GM19455 (cell line): ENCODE results near the gene CD22.

Experiments
- ATAC-seq: cut with Tn5 transposase; IDR thresholded peaks from one replicate; pipeline ENCODE4 v1.9.1; 2021; ENCODE audit not compliant: unreplicated experiment

Gene CD22

GRCh38 chr19:35313587-35313986 lies 15.4 kb upstream of the CD22 start:
- ATAC-seq, result no peak

- no peak for ATAC-seq
Observed at GRCh38 chr19:35314031-35314430, 15.0 kb upstream of the CD22 start.

GRCh38 chr19:35314858-35315470 lies 14.0 kb upstream of the CD22 start:
- no peak for ATAC-seq

- no peak for ATAC-seq
Observed at GRCh38 chr19:35315883-35316282, 13.1 kb upstream of the CD22 start.

GRCh38 chr19:35316560-35316959 lies 12.4 kb upstream of the CD22 start:
- no peak for ATAC-seq

GRCh38 chr19:35317464-35318043 lies 11.4 kb upstream of the CD22 start:
- no peak for ATAC-seq

- ATAC-seq, result no peak
Observed at GRCh38 chr19:35318679-35319448, 10.1 kb upstream of the CD22 start.

- ATAC-seq, result no peak
Observed at GRCh38 chr19:35320065-35320713, 8.8 kb upstream of the CD22 start.

- ATAC-seq, result no peak
Observed at GRCh38 chr19:35321291-35321690, 7.7 kb upstream of the CD22 start.

- no peak for ATAC-seq
Observed at GRCh38 chr19:35322014-35322413, 7.0 kb upstream of the CD22 start.

- no peak for ATAC-seq
Observed at GRCh38 chr19:35327642-35328041, 1.3 kb upstream of the CD22 start.

GRCh38 chr19:35329323-35329722 lies 336 bp downstream of the CD22 start:
- no peak for ATAC-seq

GRCh38 chr19:35330475-35330874 lies 1.5 kb downstream of the CD22 start:
- ATAC-seq, result no peak

- ATAC-seq, result no peak
Observed at GRCh38 chr19:35331551-35332214, 2.7 kb downstream of the CD22 start.

- ATAC-seq, result no peak
Observed at GRCh38 chr19:35332817-35333216, 3.8 kb downstream of the CD22 start.

GRCh38 chr19:35334144-35334753 lies 5.3 kb downstream of the CD22 start:
- no peak for ATAC-seq

- no peak for ATAC-seq
Observed at GRCh38 chr19:35336166-35336955, 7.4 kb downstream of the CD22 start.

GRCh38 chr19:35337097-35337983 lies 8.4 kb downstream of the CD22 start:
- no peak for ATAC-seq

GRCh38 chr19:35337984-35338296 lies 9.0 kb downstream of the CD22 start:
- ATAC-seq, result no peak
